Measurements from ENCODE around the gene PCYT1A. TPM values are rescaled to one million over a fixed set of nuclear protein-coding genes. Genes with fewer than 3 reads are reported as not detected.

PCYT1A gene
- total and polyA plus RNA-seq, 10 of the 15 experiments (the other 5 are each of a cell fraction or from before 2014, with no cell fraction given), result 10.8 to 64.3 (median 48.6) TPM

DNA sequence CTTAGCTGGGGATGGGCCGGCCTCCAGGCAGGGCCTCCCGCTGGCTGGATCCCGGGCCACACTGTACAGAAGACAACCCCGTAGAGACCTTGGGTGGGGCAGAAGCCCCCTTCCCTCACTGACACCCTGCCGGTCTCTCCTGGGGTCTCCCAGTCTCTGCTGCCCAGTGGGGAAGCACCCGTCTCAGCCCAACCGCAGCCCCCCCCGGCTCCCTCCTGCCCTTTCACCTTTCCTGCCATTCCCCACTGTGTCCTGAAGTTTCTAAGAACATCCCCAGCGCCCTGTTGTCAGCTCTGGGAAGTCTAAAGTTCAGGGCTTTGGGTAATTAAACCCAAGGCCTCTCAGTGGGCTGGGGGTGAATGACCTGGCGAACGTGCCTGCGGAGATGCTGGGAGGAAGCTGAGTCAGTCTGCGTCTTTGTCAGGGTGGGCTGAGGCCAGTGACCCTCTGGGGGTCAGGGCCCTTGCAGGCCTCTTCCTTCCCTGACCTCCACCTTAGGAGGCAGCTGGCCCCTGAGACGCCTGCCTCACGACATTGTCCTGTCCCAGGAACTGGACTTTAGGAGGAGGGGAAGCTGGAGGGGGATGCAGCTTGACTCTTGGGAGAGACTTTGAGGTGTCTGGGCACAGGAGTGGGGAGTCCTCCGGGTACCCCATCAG lies 72.6 kb downstream of the PCYT1A start (continued):
- no peak for TF ChIP-seq SMAD5 (IDR thresholded peaks at IDR 0.05; ENCODE audit: low read depth)
- TF ChIP-seq, protein P1, sequence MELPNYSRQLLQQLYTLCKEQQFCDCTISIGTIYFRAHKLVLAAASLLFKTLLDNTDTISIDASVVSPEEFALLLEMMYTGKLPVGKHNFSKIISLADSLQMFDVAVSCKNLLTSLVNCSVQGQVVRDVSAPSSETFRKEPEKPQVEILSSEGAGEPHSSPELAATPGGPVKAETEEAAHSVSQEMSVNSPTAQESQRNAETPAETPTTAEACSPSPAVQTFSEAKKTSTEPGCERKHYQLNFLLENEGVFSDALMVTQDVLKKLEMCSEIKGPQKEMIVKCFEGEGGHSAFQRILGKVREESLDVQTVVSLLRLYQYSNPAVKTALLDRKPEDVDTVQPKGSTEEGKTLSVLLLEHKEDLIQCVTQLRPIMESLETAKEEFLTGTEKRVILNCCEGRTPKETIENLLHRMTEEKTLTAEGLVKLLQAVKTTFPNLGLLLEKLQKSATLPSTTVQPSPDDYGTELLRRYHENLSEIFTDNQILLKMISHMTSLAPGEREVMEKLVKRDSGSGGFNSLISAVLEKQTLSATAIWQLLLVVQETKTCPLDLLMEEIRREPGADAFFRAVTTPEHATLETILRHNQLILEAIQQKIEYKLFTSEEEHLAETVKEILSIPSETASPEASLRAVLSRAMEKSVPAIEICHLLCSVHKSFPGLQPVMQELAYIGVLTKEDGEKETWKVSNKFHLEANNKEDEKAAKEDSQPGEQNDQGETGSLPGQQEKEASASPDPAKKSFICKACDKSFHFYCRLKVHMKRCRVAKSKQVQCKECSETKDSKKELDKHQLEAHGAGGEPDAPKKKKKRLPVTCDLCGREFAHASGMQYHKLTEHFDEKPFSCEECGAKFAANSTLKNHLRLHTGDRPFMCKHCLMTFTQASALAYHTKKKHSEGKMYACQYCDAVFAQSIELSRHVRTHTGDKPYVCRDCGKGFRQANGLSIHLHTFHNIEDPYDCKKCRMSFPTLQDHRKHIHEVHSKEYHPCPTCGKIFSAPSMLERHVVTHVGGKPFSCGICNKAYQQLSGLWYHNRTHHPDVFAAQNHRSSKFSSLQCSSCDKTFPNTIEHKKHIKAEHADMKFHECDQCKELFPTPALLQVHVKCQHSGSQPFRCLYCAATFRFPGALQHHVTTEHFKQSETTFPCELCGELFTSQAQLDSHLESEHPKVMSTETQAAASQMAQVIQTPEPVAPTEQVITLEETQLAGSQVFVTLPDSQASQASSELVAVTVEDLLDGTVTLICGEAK (IDR thresholded peaks at IDR 0.05; ENCODE audit: borderline replicate concordance), result no peak

DNA sequence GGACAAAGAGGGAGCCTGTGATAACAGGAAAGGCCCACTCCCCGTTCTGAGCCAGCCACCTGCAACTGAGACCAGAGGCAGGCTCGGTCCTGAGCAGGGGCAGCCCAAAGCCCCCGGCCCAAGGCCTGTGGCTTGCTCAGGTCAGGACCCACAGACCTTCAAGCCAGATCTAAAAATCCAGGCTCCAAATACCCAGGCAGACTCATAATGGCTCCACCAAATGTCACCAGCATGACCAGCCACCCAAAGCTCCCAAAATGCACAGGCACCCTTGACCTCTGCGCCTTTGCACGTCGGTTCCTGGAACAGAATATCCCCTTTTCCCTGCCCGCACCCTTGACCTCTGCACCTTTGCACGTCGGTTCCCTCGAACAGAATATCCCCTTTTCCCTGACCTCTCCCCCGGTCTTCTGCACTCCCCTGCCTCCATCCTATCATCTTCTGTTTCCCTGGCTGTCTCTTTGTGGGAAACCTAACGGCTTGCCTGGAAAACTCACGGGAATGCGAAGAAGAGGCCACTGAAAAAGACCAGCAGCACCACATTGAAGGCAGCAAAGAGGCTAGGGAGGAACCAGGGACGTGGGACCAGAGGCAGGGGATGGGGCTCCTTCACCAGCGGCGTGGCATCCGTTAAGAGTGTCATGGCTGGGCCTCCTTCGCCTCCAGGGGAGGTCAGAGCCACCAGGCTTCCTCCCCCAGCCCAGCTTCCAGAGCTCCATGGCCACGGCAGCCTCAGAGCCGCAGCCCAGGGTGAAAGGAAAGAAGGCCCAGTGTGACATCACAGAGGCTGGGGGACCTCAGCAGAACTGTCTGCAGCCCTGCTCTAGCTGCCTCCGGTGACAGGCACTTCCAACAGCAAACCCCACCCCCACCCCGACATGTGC lies 76.6 kb downstream of the PCYT1A start, which contains the start of gene ZDHHC19:
ZDHHC19 (minus strand) TSS at position 728 of the 884 bp plus-strand sequence; CDS start at position 643, 85 bp downstream.
- Histone ChIP-seq H3K27ac (ENCODE audit: control insufficient read depth, insufficient read depth) (no peak within 1 kb of the TSS), H3K9ac (ENCODE audit: control insufficient read depth, insufficient read depth, low read length) (no peak within 1 kb of the TSS), H3K4me2 (ENCODE audit: control insufficient read depth, insufficient read depth) (no peak within 1 kb of the TSS), H3K79me2 (ENCODE audit: control insufficient read depth, insufficient read depth, low read length) (no peaks in the 10 kb centered on the region), H3K9me3 (replicated peaks; ENCODE audit: control insufficient read depth, insufficient read depth, low read length) (no peaks in the 10 kb centered on the region; the same call in 2 of the 3 replicates), H3K4me3 (no peak within 1 kb of the TSS), H3K27me3 (replicated peaks in 1 of 2; ENCODE audit: control insufficient read depth in 2 of 2, insufficient read depth in 2 of 2, low read length in 1 of 2) (no peaks in the 10 kb centered on the region), H3K36me3 (ENCODE audit: control insufficient read depth in 2 of 2, insufficient read depth in 2 of 2, low read length in 1 of 2) (no peaks in the 10 kb centered on the region), H3K4me1 (ENCODE audit: control insufficient read depth, insufficient read depth, low read length) (no peaks in the 10 kb centered on the region), H4K20me1 (ENCODE audit: control insufficient read depth, insufficient read depth) (no peaks in the 10 kb centered on the region), H2AFZ (ENCODE audit: control insufficient read depth, low read depth, low read length) (no peak within 1 kb of the TSS)
- no peak for FAIRE-seq
- ChIA-PET POLR2A (no interaction called here), SMC1A (ENCODE audit: uncharacterized antibody, unreplicated experiment) (no interaction called here), RAD21 (ENCODE audit: unreplicated experiment) (no interaction called here), CTCF (no interaction called here)
- TF ChIP-seq NR2F1 (conservative IDR thresholded peaks at IDR 0.05) (no peak), TCF12 (IDR thresholded peaks at IDR 0.05; ENCODE audit: low read depth, low read length) (no peak), LARP7 (IDR thresholded peaks at IDR 0.05) (no peak), ZNF622 (IDR thresholded peaks at IDR 0.05) (no peak), CBX3 (IDR thresholded peaks at IDR 0.05; ENCODE audit: borderline replicate concordance, low read depth) (no peak), GABPA (IDR thresholded peaks at IDR 0.05; ENCODE audit: low read depth) (no peak)
- TF ChIP-seq, protein P2, sequence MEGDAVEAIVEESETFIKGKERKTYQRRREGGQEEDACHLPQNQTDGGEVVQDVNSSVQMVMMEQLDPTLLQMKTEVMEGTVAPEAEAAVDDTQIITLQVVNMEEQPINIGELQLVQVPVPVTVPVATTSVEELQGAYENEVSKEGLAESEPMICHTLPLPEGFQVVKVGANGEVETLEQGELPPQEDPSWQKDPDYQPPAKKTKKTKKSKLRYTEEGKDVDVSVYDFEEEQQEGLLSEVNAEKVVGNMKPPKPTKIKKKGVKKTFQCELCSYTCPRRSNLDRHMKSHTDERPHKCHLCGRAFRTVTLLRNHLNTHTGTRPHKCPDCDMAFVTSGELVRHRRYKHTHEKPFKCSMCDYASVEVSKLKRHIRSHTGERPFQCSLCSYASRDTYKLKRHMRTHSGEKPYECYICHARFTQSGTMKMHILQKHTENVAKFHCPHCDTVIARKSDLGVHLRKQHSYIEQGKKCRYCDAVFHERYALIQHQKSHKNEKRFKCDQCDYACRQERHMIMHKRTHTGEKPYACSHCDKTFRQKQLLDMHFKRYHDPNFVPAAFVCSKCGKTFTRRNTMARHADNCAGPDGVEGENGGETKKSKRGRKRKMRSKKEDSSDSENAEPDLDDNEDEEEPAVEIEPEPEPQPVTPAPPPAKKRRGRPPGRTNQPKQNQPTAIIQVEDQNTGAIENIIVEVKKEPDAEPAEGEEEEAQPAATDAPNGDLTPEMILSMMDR (IDR thresholded peaks at IDR 0.05 in 2 of 3, conservative IDR thresholded peaks at IDR 0.05 in 1 of 3; ENCODE audit: control insufficient read depth in 2 of 3, extremely low read depth in 1 of 3, insufficient read depth in 1 of 3, low read depth in 3 of 3, low read length in 3 of 3), result no peak
- in situ Hi-C loops (cut with MboI) (no loop called here), intact Hi-C loops (cut with micrococcal nuclease; ENCODE audit: unreplicated experiment) (no loop called here)
- 58% methylated on average over 23 of the region's 23 CpGs for WGBS (ENCODE audit: insufficient coverage, insufficient replicate concordance, low lambda C conversion rate, missing lambda C conversion rate)
- ATAC-seq, result no peak
- DNase-seq (ENCODE audit: low read depth, low spot score), result no peak
- BruUV-seq (replicated peaks), result no TSS peak

All from GM12878 (cell line).